Naive thymus-derived CD8-positive, alpha-beta T cell (primary cell): Measurements from ENCODE around the gene CLIC2. TPM values are rescaled to one million over a fixed set of nuclear protein-coding genes. Genes with fewer than 3 reads are reported as not detected.
A peak's percentile ranks its signal among the peaks of the same experiment; 100 is the strongest.
"Not testable (repeated sequence)": the region's sequence is repeated elsewhere in the genome, so short reads cannot be mapped to it uniquely, and the experiment has no call there.

ENCODE experiments used
- ATAC-seq, 2 donors: fragments of 150-1000 bp; cut with Tn5 transposase in 1 of 2; sonication (Bioruptor Pico), chemical (Tn5 transposase) in 1 of 2; 1 replicate in 1 of 2; 2 replicates in 1 of 2; pipeline ENCODE4 v1.10.0; 2021; ENCODE audit warnings: mild to moderate bottlenecking in 2 of 2, moderate library complexity in 2 of 2
- POLR2A ChIA-PET: fragments of 350-600 bp; sonication (Branson Sonifier 250); formaldehyde crosslinking; loops from one replicate; lab custom pipeline; 2021; ENCODE audit warnings: antibody characterized with exemption; lab: Charles Lee
- DNase-seq, 10 donors: peaks; one replicate each; pipeline versions ENCODE4 v3.0.0 to v3.0.0-alpha.2; 2020 to 2022
- H3K27ac Mint-ChIP-seq, 10 donors: one replicate each; pipeline ENCODE4 v1.8.0; 2020 to 2022; ENCODE audit warnings: mild to moderate bottlenecking in 10 of 10, mixed read lengths in 10 of 10, moderate library complexity in 4 of 10, inconsistent platforms in 1 of 10
- H3K27me3 Mint-ChIP-seq, 5 donors: one replicate each; pipeline ENCODE4 v1.8.0; 2021 to 2022; ENCODE audit warnings: mixed read lengths in 5 of 5
- H3K36me3 Mint-ChIP-seq, 3 donors: one replicate each; pipeline ENCODE4 v1.8.0; 2020 to 2022; ENCODE audit warnings: mixed read lengths in 3 of 3, mild to moderate bottlenecking in 2 of 3, inconsistent platforms in 1 of 3
- H3K4me1 Mint-ChIP-seq, 4 donors: one replicate each; pipeline ENCODE4 v1.8.0; 2021 to 2022; ENCODE audit warnings: mixed read lengths in 4 of 4
- H3K4me3 Mint-ChIP-seq, 10 donors: one replicate each; pipeline ENCODE4 v1.8.0; 2020 to 2022; ENCODE audit warnings: mild to moderate bottlenecking in 10 of 10, mixed read lengths in 10 of 10, moderate library complexity in 6 of 10, inconsistent platforms in 1 of 10
- H3K9me3 Mint-ChIP-seq, 9 donors: one replicate each; pipeline ENCODE4 v1.8.0; 2020 to 2022; ENCODE audit warnings: mixed read lengths in 9 of 9, mild to moderate bottlenecking in 3 of 9, inconsistent platforms in 1 of 9, moderate library complexity in 1 of 9
- polyA plus RNA-seq, 3 donors: library from polyadenylated mRNA; unstranded; fragments of 300-500 nt; fragmentation: Illumina TruSeq; gene quantifications; one replicate each; pipeline ENCODE4 v1.2.3, GENCODE V29; 2021
- total RNA-seq, 8 experiments: library from RNA in 2 of 8; stranded (reverse) in 2 of 8; gene quantifications; one replicate each; pipeline ENCODE4 v1.2.3 and lab custom pipeline; 2021 to 2026

Gene CLIC2
- total RNA-seq, result 1 to 10 TPM in 1 of 2 experiments, under 1 TPM in 1; 0.73 to 1.4 TPM
- under 1 TPM in 2 of 3 donors, not detected in 1; 0.21 to 0.34 TPM for polyA plus RNA-seq
- 0 to 0.86 (median 0.23) reads per million in 6 experiments for total RNA-seq (lab: John Stamatoyannopoulos, UW)

DNA sequence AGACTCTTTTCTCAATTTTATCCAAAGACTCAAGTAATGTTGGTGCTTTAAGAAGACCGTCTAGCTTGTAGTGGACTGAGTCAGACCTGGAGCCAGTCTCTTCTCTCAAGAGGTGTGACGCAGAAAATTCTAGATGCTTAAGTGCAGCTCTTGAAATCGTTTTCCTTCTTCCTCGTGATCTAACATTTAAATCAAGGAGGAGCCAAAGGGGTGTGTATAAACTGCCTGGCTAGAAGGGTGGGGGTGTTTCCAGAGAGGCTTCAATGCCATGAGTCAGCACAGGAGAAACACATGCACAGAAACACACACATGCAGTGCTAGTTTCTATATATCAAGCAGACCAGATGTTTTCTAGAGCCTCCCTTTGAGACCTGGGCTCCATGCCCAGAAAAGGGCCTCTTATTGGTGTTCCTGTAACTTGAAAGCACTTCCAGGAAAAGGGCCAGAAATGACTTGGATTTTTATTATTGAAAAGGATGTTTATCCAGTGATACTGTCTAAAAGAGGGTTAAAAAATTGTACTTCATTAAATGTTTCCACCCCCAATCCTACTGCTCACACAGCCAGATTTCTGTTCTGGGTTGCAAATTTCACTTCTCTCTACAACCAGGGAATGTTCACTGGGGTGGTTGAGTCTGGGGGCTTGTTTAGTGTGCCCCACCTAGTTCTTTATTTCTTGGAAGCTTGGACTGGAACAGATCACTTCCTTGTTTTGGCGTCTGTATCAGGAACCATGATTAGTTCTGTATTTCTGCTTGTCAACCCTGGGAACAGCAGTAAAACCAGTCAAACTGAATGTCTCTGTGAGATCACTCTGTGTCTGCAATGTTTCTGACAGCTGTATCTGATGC, at the start of gene CLIC2:
TSS of gene CLIC2 (minus strand) at position 129 of the 851 bp plus-strand sequence. CDS start 187 bp downstream, outside the sequence.
- no peaks in the 10 kb centered on the region for H3K36me3 Mint-ChIP-seq
- no peaks in the 10 kb centered on the region for H3K4me1 Mint-ChIP-seq
- POLR2A ChIA-PET, result no interaction called here
- H3K27ac Mint-ChIP-seq, result no peak within 1 kb of the TSS
- DNase-seq (no peak), ATAC-seq (no peak)
- no peak within 1 kb of the TSS for H3K4me3 Mint-ChIP-seq
- H3K9me3 Mint-ChIP-seq, result no peaks in the 10 kb centered on the region
- peaks cover 0 to 2% (median 0%) of the 10 kb centered on the region in 5 donors for H3K27me3 Mint-ChIP-seq

DNA sequence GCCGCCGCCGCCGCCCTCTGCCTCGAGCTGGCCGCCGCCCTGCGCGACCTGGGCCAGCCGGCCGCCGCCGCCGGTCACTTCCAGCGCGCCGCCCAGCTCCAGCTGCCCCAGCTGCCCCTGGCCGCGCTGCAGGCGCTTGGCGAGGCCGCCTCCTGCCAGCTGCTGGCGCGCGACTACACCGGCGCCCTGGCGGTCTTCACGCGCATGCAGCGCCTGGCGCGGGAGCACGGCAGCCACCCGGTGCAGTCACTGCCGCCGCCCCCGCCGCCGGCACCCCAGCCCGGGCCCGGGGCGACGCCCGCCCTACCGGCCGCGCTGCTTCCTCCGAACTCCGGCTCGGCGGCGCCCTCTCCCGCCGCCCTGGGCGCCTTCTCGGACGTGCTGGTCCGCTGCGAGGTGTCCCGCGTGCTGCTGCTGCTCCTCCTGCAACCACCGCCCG, 48.1 kb upstream of the CLIC2 start:
- H3K4me3 Mint-ChIP-seq, H3K9me3 Mint-ChIP-seq, POLR2A ChIA-PET, H3K27me3 Mint-ChIP-seq, DNase-seq, H3K36me3 Mint-ChIP-seq, H3K27ac Mint-ChIP-seq: not testable (repeated sequence)
- ATAC-seq, result peak; percentile 67 to 73
- peaks cover 0 to 11% (median 10%) of the 10 kb centered on the region in 4 donors for H3K4me1 Mint-ChIP-seq

DNA sequence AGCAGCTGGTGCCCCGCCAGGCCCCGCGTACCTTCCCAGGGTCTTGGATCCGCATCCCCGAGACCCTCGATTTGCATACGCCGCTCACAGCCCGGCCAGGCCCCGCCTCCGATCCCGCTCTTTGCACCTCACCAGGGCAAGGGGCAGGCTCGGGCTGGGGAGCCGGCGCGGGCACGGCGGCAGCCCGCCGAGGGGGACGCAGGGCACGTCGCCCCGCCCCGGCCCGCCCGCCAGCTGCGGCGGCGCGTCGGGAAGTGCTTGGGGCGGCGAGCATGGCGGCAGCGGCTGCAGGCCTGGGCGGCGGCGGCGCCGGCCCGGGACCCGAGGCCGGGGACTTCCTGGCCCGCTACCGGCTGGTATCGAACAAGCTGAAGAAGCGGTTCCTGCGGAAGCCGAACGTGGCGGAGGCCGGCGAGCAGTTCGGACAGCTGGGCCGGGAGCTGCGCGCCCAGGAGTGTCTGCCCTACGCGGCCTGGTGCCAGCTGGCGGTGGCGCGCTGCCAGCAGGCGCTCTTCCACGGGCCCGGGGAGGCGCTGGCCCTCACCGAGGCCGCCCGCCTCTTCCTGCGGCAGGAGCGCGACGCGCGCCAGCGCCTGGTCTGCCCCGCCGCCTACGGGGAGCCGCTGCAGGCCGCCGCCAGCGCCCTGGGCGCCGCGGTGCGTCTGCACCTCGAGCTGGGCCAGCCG, 47.6 kb upstream of the CLIC2 start, which contains the start of gene F8A2:
TSS of gene F8A2 (plus strand) at position 253 of the 686 bp plus-strand sequence. CDS start at position 273, 20 bp downstream.
- H3K4me3 Mint-ChIP-seq, DNase-seq, H3K36me3 Mint-ChIP-seq, H3K9me3 Mint-ChIP-seq, H3K4me1 Mint-ChIP-seq, POLR2A ChIA-PET, H3K27ac Mint-ChIP-seq, H3K27me3 Mint-ChIP-seq: not testable (repeated sequence)
- peak; percentile 77 to 81 for ATAC-seq

DNA sequence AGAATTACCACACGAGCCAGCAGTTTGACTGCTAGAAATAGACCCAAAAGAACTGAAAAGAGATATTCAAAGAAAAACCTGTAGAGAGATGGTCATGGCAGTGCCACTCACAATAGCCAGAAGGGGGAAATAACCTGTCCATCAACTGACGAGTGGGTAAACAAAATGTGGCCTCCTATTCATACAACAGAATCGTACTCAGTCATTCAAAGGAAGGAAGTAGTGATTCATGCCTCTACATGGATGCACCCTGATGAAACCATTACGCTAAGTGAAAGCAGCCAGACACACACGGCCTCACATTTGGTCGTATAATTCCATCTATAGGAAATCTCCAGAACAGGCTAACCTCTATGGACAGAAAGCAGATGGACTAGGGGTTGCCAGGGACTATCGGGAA, 45.4 kb upstream of the CLIC2 start:
- ATAC-seq, DNase-seq, H3K36me3 Mint-ChIP-seq, H3K4me1 Mint-ChIP-seq, POLR2A ChIA-PET, H3K9me3 Mint-ChIP-seq, H3K27ac Mint-ChIP-seq, H3K27me3 Mint-ChIP-seq, H3K4me3 Mint-ChIP-seq: not testable (repeated sequence)

DNA sequence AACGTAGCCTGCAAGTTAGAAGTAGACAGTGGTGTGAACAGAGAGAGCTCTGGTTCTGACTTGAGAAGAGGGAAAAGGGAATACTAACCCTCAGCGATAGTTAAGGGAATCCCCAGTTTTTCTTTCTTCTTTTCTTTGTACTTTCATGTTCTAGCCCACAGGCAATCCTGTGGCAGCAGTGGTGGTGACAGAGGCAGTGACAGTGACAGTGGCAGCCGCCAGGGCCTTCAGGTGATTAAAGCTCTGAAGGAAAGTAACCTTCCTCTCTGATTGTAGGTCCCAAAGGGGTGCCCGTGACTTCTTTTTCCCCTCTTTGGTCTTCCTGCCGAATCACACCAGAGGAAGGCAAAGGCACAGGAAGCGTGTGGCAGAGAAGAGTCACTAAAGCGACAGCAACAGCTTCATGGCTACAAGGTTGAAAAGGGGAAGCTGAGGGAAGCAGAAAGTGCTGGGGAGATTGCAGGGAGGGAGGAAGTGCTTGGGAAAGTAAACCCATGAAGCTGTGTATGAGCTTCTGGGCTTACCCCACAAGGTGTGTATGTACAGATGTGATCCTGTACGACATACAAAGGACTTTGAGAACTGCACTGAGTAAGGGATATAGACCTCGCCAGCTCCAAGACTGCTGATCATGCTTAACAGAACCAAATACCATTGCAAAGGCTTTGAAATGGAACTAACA, 39.5 kb upstream of the CLIC2 start:
- H3K27ac Mint-ChIP-seq, H3K27me3 Mint-ChIP-seq, POLR2A ChIA-PET, H3K9me3 Mint-ChIP-seq, H3K4me1 Mint-ChIP-seq, DNase-seq, H3K36me3 Mint-ChIP-seq, H3K4me3 Mint-ChIP-seq: not testable (repeated sequence)
- ATAC-seq, result peak; percentile 86 to 97

DNA sequence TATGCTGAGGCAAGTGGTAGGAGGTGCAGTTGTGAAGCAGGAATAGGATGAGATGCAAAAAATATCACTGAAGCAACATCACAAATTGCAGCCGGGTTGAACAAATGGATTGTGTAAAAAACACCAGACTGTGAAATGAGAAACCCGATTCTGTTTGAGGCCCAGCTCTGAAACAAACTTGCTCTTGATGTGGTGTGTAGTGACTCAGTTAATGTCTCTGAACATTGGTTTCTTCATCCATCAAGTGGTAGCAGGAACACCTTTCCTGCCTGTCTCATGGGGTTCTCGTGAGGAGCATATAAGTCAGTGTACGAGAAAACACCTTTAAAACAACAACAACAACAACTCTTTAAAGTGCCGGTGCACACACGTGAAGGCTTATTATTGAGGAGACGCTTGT, 29.3 kb upstream of the CLIC2 start:
- H3K36me3 Mint-ChIP-seq, H3K4me1 Mint-ChIP-seq, H3K27me3 Mint-ChIP-seq, H3K9me3 Mint-ChIP-seq, ATAC-seq, H3K27ac Mint-ChIP-seq, H3K4me3 Mint-ChIP-seq, POLR2A ChIA-PET, DNase-seq: not testable (repeated sequence)

DNA sequence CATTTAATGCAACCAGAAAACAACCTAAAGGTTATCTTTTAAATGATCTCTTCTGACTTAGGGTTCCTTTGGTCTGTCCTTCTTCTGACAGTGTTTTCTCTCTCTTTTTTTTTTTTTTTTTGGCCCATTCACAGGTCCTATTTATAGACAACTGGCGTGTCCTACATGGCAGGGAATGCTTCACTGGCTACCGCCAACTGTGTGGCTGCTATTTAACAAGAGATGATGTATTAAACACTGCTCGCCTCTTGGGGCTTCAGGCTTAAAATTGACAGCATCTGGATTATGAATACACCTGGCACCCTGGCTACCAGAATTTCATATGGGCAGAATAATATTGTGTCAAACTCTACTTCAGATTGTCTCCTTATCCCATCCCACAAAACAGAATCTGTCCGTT, 15.0 kb upstream of the CLIC2 start:
- H3K27me3 Mint-ChIP-seq, H3K9me3 Mint-ChIP-seq, DNase-seq, H3K4me3 Mint-ChIP-seq, H3K4me1 Mint-ChIP-seq, H3K36me3 Mint-ChIP-seq, H3K27ac Mint-ChIP-seq, ATAC-seq, POLR2A ChIA-PET: not testable (repeated sequence)

DNA sequence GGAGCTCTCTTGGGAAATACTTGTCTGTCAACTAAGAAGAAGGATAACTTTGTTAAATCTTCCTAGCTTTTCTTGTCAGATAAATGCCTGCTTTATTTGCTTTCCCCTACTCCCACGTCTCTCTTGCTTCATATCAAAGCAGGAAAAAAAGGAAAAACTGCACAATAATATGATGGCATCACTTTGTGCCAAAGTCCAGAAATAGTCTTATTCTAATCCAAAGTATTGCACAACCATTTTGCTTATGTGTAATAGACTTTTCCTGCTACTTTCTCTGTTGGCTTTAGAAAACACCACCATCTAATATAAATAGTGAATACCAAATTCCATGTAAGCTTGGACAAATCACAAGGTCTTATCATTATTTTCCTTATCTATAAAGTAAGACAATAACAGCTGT, 11.3 kb upstream of the CLIC2 start:
- H3K36me3 Mint-ChIP-seq, H3K27ac Mint-ChIP-seq, H3K4me1 Mint-ChIP-seq, POLR2A ChIA-PET, DNase-seq, H3K9me3 Mint-ChIP-seq, H3K4me3 Mint-ChIP-seq, ATAC-seq, H3K27me3 Mint-ChIP-seq: not testable (repeated sequence)

DNA sequence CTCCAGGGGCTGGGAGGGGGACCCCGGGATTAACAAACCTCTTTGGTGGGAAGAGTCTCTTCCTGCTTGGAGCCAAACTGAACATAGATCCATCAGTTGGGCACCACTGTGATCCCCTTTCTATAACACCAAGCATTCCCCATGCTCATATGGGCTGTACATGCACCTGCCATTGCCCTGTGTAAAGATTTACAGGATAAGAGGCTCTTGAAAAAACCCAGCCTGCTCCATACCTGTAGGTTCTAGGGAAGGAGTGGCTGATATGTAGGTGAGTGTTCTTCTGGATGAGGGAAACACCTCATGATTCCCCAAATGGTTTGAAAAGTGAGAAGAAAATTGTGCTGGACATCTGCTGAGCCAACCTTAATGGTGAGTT, 911 bp upstream of the CLIC2 start:
- ATAC-seq, H3K36me3 Mint-ChIP-seq, H3K27ac Mint-ChIP-seq, H3K4me1 Mint-ChIP-seq, H3K4me3 Mint-ChIP-seq, H3K9me3 Mint-ChIP-seq, H3K27me3 Mint-ChIP-seq, POLR2A ChIA-PET, DNase-seq: not testable (repeated sequence)

DNA sequence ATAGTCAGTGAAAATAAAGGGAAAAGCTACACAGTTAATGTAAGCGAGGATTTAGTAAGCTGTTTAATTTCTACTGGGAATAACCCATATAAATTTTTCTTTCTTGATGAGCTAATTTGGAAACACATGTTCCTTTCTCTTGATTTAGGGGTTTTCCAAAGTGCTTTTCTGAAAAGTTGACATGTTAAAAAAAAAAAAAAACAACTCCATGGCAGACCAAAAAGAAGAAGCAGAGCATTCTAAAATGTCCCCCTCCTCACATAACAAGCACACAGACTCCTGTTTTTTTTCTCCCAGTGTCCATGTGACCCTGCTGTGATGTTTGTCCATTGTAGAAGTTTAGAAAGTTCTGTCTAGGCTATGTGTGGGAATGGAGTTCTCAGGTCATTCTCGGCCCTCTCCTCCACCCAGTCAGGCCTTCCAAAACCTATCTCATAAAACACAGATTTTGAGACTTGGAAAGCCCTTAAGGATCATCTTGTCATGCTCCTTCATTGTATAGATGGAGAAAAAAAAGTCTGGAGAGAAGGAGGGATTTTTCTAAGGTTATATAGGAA, 792 bp downstream of the CLIC2 start:
- no peak overlapping the region for H3K27ac Mint-ChIP-seq

DNA sequence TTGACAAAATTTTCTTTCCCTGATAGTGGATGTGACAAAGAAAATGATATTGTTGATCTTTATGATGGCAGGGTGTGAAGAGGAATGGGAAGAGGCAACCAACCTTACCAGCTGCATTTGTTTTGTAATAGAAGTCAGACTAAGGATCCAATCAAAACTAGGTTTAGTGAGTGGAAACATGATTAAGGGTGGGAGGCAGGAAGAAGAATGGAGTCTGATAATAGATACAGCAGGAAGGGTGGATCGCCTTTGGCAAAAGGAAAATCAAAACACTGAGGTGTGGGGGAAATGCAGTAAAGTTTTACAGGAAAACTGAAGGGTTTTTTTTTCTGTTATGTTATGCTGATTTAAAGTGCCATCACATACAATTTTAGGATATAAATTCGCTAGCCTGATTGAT, 3.4 kb downstream of the CLIC2 start:
- POLR2A ChIA-PET, result no interaction called here
- Mint-ChIP-seq H3K27ac (no peak overlapping the region), H3K36me3 (no peaks in the 10 kb centered on the region), H3K27me3 (peaks cover 0 to 5% (median 0%) of the 10 kb centered on the region in 5 donors), H3K4me3 (no peak overlapping the region), H3K9me3 (peaks cover 0 to 2% (median 0%) of the 10 kb centered on the region in 9 donors), H3K4me1 (no peaks in the 10 kb centered on the region)
- ATAC-seq, result no peak
- DNase-seq, result no peak

More for the DNA sequence above, 792 bp downstream of the CLIC2 start:
- ATAC-seq, result no peak
- no peak for DNase-seq
- POLR2A ChIA-PET, result interaction anchor here (0.7 kb wide), 1 partner anchor 63 kb away, joined by 3 read pairs; no protein-coding TSS in a partner anchor
- H3K4me1 Mint-ChIP-seq, result no peaks in the 10 kb centered on the region
- H3K4me3 Mint-ChIP-seq, result no peak overlapping the region
- H3K9me3 Mint-ChIP-seq, result peaks cover 0 to 2% (median 0%) of the 10 kb centered on the region in 9 donors
- no peaks in the 10 kb centered on the region for H3K36me3 Mint-ChIP-seq
- peaks cover 0 to 5% (median 0%) of the 10 kb centered on the region in 5 donors for H3K27me3 Mint-ChIP-seq

DNA sequence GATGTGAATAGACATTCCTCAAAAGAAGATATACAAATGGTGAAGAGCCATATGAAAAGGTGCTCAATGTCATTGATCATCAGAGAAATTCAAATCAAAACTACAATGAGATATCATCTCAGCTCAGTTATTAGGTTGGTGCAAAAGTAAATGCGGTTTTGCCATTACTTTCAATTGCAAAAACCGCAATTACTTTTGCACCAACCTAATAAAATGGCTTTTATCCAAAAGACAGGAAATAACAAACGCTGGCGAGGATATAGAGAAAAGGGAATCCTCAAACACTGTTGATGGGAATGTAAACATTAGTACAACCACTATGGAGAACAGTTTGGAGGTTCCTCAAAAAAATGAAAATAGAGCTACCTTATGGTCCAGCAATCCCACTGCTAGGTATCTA, 5.1 kb downstream of the CLIC2 start:
- no peaks in the 10 kb centered on the region for H3K4me1 Mint-ChIP-seq
- H3K27ac Mint-ChIP-seq, result no peak overlapping the region
- H3K27me3 Mint-ChIP-seq, result peaks cover 0 to 5% (median 0%) of the 10 kb centered on the region in 5 donors
- ATAC-seq, result no peak
- no peak overlapping the region for H3K4me3 Mint-ChIP-seq
- no peaks in the 10 kb centered on the region for H3K36me3 Mint-ChIP-seq
- POLR2A ChIA-PET, result no interaction called here
- no peak for DNase-seq
- H3K9me3 Mint-ChIP-seq, result peaks cover 0 to 2% (median 0%) of the 10 kb centered on the region in 9 donors
